ENCODE results near the gene PPM1H.

Gene PPM1H

DNA sequence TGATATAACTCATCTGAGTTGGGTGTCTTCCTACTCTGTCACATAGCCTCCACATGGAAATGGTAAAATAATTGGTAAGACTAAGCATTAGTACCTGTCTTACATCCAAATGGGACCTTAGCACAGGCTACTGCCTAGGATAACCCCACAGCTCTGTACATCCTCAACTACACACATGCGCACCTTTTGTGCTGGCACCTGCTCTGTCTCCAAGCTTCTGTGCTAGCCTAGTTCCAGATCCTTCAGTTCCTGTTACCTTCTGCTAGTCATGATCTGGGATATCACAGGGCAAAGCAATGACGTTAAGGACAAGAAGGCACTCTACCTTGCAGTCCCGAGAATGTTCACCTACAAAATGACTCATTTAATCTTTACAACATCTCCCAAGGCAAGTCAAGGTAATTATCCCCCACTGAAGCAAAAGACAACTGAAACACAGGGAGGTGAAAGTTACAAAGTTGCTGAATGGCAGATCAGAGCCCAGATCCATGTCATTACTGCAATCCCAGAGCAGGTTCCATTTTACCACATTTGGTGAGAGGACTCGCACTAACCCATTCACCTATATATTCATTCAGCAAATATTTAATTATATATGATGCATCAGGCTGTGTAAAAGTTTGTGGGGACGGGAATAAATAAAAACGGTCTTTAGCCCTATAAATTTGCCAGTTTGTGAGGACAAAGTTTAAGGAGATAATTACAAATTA is 61.7 kb downstream of the PPM1H start:
- no peak for DNase-seq (ENCODE audit: low read depth)

GRCh38 chr12:62868820-62869219 is 66.1 kb downstream of the PPM1H start:
- no peak for DNase-seq (ENCODE audit: low read depth)

- DNase-seq (ENCODE audit: low read depth) = peak; percentile 41
Measured at GRCh38 chr12:62866451-62867082, 68.4 kb downstream of the PPM1H start.

- DNase-seq (ENCODE audit: low read depth) = no peak
Measured at GRCh38 chr12:62865937-62866336, 69.0 kb downstream of the PPM1H start.

DNA sequence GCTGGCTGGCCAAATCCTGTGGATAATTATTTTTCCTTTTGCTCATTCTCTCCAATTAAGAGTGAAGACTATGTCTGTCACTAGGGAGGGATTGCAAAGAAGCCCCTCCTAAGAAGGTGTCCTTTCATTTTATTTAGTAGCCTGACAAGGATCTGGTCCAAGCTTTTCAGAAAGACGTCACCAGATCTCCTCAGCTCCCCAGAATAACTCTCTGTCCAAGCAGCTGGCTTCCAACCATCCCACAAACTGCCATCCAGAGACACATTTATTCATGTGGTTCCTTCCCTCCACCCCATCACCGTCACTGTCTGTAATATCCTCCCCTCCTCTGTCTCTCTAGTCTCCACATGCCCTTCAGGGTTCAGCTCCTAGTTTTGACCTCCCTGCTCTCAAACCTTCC is 69.9 kb downstream of the PPM1H start:
- DNase-seq (ENCODE audit: low read depth) = no peak

- peak; percentile 66 for DNase-seq (ENCODE audit: low read depth)
Measured at GRCh38 chr12:62862259-62862881, 72.6 kb downstream of the PPM1H start.

- no peak for DNase-seq (ENCODE audit: low read depth)
Measured at GRCh38 chr12:62861586-62861985, 73.4 kb downstream of the PPM1H start.

GRCh38 chr12:62860501-62861411 is 74.2 kb downstream of the PPM1H start:
- no peak for DNase-seq (ENCODE audit: low read depth)

DNA sequence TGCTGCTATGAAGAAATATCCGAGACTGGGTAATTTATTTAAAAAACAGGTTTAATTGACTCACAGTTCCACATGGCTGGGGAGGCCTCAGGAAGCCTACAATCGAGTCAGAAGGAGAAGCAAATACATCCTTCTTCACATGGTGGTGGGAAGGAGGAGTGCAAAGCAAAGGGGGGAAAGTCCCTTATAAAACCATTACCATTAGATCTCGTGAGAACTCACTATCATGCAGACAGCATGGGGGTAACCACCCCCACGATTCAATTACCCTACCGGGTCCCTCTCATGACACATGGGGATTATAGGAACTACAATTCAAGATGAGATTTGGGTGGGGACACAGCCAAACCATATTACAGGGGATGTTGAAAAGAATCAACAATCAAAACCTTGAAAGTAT is 74.9 kb downstream of the PPM1H start:
- DNase-seq (ENCODE audit: low read depth) = no peak

DNA sequence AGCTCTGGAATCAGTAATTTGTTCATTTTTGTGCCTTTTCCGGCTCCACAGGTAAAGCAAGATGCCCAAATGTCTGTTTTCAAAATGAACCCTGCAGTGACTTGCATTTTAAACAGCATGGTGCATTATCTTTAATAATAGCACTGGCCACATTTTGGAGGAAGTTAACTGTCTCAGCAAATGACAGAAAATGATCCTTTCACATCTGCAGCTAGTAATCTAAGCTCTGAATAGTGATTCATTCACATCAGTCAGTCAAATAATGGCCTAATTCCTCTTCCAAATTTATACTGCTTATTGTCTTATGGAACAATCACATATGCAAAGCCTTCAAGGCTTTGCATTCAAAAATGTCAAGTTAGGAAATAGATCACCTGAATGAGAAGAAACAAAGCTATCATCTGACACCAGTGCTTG is 75.6 kb downstream of the PPM1H start:
- no peak for DNase-seq (ENCODE audit: low read depth)

- no peak for DNase-seq (ENCODE audit: low read depth)
Measured at GRCh38 chr12:62856454-62856853, 78.5 kb downstream of the PPM1H start.

GRCh38 chr12:62854024-62854423 is 80.9 kb downstream of the PPM1H start:
- no peak for DNase-seq (ENCODE audit: low read depth)

- DNase-seq (ENCODE audit: low read depth) = no peak
Measured at GRCh38 chr12:62849398-62849797, 85.6 kb downstream of the PPM1H start.

- DNase-seq (ENCODE audit: low read depth) = peak; percentile 64
Measured at GRCh38 chr12:62848418-62848817, 86.5 kb downstream of the PPM1H start.

DNA sequence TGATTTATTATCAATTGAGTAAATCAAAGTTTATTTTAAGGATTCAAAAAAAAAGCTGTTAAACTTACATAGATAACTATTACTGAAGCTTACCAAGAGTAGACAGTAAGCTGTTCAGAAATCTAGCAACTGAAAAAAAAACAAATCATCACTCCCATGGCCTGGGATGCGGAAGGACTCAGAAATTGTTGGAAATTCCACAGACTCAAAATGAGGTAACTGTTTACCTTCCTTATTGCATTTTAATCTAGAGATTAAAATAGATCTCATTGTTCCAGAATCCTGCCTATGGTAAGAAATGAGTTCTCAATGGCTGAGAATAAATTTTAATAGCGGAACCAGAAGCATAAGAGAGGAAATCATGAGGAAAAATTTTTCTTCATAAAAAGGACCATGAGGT is 87.2 kb downstream of the PPM1H start:
- DNase-seq (ENCODE audit: low read depth) = no peak

GRCh38 chr12:62846491-62846890 is 88.5 kb downstream of the PPM1H start:
- no peak for DNase-seq (ENCODE audit: low read depth)

DNA sequence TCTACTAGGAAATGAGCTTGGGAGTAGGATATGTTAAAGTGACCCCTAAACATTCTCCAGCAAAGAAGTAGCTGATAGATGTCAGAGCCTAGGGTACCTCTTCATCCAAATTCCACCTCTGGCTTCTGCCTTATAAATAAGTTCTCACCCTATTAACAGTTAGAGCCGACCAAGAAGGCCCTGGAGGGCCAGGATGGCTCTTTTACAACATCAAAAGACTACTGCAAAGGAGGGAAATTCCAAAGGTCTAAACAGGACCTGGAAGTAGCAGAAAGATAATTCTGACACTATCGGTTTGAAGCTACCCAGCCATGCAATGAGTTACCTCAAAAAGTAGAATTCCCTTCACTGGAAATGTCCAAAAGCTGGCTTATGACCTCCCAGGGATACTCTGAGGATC is 90.0 kb downstream of the PPM1H start:
- DNase-seq (ENCODE audit: low read depth) = no peak

- no peak for DNase-seq (ENCODE audit: low read depth)
Measured at GRCh38 chr12:62843716-62844115, 91.2 kb downstream of the PPM1H start.

- no peak for DNase-seq (ENCODE audit: low read depth)
Measured at GRCh38 chr12:62841846-62842245, 93.1 kb downstream of the PPM1H start.

DNA sequence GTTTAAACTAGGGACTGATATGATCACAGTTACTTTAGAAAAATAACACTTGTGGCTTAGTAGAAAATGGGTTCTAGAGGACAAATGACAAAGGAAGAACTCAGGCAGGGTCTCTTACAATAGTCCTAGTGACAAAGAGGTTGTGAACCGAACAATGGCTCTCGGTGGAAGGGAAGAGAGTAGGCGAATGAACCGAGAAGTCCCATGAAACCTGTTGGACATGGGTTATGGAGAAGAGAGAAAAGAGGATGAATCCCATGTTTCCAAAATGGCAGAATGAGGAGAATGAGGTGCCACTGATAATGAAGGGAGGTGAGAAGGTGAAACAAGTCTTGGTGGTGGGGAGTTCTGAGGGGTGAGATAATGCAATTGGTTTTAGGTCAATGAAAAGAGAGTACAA is 94.1 kb downstream of the PPM1H start:
- no peak for DNase-seq (ENCODE audit: low read depth)

- peak; percentile 29 for DNase-seq (ENCODE audit: low read depth)
Measured at GRCh38 chr12:62839869-62840660, 94.9 kb downstream of the PPM1H start.
